GM21526 (cell line): ENCODE measurements around the gene SGPP1.
"Not testable (repeated sequence)": the region's sequence is repeated elsewhere in the genome, so short reads cannot be mapped to it uniquely, and the experiment has no call there.

Experiments used
- ATAC-seq: cut with Tn5 transposase; IDR thresholded peaks from one replicate; pipeline ENCODE4 v1.9.1; 2021; ENCODE audit warnings: moderate library complexity; ENCODE audit not compliant: unreplicated experiment, low FRiP score

The SGPP1 gene, protein sequence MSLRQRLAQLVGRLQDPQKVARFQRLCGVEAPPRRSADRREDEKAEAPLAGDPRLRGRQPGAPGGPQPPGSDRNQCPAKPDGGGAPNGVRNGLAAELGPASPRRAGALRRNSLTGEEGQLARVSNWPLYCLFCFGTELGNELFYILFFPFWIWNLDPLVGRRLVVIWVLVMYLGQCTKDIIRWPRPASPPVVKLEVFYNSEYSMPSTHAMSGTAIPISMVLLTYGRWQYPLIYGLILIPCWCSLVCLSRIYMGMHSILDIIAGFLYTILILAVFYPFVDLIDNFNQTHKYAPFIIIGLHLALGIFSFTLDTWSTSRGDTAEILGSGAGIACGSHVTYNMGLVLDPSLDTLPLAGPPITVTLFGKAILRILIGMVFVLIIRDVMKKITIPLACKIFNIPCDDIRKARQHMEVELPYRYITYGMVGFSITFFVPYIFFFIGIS

GRCh38 chr14:63727736-63728728 lies at the start of gene SGPP1:
SGPP1 (minus strand) TSS chr14:63728065; CDS start chr14:63727944, 121 bp downstream.
- ATAC-seq: peak; percentile 78

GRCh38 chr14:63777024-63777423 lies 49.2 kb upstream of the SGPP1 start:
- no peak for ATAC-seq

- ATAC-seq: no peak
These were observed 45.6 kb upstream of the SGPP1 start for GRCh38 chr14:63773504-63773903.

DNA sequence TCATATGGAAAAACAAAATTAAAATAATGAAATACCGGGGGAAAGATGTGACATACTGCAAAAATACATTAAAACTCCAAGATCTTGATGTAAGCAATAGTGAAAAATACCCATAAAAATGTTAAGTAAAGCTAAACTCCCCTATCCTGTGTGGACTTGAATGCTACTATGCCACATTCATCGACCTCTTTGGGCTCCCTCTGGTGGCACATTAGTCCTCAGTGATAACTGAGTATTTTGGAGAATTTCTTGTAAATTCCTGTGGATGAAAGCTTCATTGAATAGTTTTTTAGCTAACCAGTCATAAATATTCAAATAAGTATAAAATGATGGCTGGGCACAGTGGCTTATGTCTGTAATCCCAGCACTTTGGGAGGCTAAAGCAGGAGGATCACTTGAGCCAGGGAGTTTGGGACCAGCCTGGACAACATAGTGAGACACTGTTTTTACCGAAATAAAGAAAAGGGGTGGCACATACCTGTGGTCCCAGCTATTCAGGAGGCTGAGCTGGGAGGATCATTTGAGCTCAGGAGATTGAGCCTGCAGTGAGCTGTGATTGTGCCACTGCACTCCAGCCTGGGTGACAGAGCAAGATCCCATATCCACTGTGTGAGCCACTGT lies 42.4 kb upstream of the SGPP1 start:
- ATAC-seq: no peak

DNA sequence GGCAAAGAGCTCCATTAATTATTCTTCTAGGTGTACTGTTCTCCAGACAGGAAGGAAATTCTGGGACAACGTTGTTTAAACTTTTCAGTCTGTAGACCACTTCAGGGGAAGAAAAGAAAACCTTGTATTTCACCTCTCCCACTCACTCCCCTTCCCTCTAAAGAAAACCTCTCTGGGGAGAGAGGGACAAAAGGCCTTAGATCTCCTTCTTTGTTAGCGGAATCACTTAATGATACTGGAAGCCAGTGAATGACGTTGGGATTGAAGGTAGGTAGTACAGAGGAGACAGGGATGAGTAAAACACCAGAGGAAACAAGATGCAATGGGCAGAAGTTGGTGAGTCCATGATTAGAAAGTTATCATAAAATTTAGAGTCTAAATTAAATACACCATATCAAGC lies 38.7 kb upstream of the SGPP1 start:
- ATAC-seq: no peak

- ATAC-seq: no peak
These were observed 36.8 kb upstream of the SGPP1 start for GRCh38 chr14:63764620-63765139.

DNA sequence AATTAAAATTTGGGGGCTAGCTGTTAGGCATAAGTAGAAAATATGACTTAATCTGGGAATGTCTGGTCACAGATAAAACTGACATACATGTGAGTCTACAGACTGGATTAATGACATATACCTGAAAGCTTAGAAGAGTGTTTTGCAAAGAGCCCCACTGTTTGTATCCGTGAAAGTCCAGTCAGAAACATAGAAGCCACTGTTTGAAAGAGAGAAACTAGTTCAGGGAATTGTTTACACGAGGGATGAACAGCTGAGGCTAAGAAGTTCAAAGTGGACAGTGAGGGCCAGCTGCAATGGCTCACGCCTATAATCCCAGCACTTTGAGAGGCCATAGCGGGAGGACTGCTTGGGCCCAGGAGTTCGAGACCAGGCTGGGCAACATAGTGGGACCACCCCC lies 36.2 kb upstream of the SGPP1 start:
- ATAC-seq: no peak

- no peak for ATAC-seq
These were observed 33.7 kb upstream of the SGPP1 start for GRCh38 chr14:63761351-63762117.

GRCh38 chr14:63760014-63760413 lies 32.1 kb upstream of the SGPP1 start:
- ATAC-seq: peak; percentile 66

GRCh38 chr14:63759456-63759855 lies 31.6 kb upstream of the SGPP1 start:
- ATAC-seq: no peak

DNA sequence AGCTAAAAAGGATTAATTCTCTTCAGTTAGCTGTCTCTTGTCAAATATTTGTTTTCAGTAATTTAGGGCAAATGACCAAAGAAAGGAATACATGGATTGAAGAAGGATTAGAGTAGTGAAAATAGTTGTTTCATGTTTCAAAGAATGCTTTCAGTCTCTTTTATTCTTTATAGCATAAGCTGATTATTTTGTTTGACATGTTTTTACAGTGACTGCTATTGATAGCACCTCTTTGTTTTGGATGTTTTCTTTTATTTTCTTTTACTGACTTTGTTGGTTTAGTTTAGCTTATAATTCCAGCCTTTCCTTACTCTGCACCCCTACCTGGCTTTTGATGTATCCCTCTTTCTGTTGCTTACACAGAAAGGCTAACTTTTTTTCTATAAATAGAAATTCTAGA lies 29.3 kb upstream of the SGPP1 start:
- no peak for ATAC-seq

- no peak for ATAC-seq
These were observed 24.7 kb upstream of the SGPP1 start for GRCh38 chr14:63752449-63753169.

- not testable (repeated sequence) for ATAC-seq
These were observed 23.2 kb upstream of the SGPP1 start for GRCh38 chr14:63751076-63751475.

- no peak for ATAC-seq
These were observed 20.0 kb upstream of the SGPP1 start for GRCh38 chr14:63747846-63748245.

GRCh38 chr14:63745858-63746425 lies 18.1 kb upstream of the SGPP1 start:
- peak; percentile 64 for ATAC-seq

DNA sequence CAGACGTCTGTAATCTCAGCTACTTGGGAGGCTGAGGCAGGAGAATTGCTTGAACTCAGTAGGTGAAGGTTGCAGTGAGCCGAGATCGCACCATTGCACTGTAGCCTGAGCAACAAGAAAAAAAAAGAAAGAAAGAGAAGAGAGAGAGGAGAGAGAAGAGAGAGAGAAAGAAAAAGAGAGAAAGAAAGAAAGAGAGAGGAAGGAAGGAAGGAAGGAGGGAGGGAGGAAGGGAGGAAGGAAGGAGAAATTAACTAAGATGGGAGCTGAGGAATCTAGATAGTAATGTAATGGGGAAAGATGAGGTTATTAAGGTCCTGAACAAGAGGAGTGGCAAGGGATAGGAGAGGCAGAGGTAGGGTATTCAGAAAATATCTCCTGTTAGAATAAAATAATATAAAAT lies 17.4 kb upstream of the SGPP1 start:
- ATAC-seq: no peak

- ATAC-seq: peak; percentile 88
These were observed 9.7 kb upstream of the SGPP1 start for GRCh38 chr14:63737582-63738006.

GRCh38 chr14:63735720-63736119 lies 7.9 kb upstream of the SGPP1 start:
- ATAC-seq: no peak

DNA sequence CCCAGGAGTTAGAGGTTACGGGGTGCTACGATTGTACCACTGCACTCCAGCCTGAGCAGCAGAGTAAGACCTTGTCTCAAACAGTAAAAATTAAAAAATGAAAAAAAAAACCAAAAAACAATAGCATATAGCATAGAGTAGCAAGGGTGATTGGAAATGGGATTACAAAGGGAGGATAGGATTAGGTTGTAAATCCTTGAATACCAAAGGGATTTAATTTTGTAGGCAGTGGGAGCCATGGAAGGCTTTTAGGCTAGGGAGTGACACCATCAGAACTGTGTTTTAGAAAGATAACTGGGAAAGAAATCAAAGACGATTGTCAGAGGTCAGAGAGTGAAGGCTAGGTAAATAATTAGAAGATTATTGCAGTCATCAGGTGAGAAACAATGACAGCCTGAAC lies 2.8 kb upstream of the SGPP1 start:
- ATAC-seq: no peak
